GM19397 (cell line): ENCODE results near the gene SERPINA1.
"Not testable (repeated sequence)": the region's sequence is repeated elsewhere in the genome, so short reads cannot be mapped to it uniquely, and the experiment has no call there.

ENCODE experiments used
- ATAC-seq: cut with Tn5 transposase; IDR thresholded peaks from one replicate; pipeline ENCODE4 v1.9.1; 2021; ENCODE audit warnings: mild to moderate bottlenecking, moderate library complexity; ENCODE audit not compliant: unreplicated experiment

SERPINA1 gene

DNA sequence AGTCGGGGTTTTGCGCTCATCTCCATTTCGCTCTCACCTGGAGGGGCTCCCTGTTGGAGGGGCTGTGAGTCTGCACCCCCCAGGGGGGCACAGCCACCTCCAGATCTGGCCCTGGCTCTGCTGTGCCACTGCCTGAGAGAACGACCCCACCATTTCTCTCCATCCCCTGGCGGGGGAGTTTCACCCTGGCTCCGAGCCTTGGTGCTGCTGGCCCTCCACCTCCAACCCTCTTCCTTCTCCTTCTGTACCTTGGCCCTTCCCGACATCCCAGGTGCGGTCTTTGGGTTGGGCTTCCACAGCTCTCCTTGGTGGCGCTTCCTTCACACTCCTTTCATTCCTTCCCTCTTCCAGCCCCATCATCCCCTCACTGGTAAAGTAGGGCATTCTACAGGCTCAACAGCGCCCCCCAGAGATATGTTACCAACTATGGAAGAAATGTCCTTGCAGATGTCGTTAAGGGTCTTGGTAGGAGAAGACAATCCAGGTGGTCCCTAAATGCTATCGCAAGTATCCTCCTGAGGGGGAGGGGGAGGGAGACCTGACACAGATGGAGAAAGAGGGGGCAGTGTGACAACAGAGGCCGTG is 16.3 kb downstream of the SERPINA1 start:
- no peak for ATAC-seq

DNA sequence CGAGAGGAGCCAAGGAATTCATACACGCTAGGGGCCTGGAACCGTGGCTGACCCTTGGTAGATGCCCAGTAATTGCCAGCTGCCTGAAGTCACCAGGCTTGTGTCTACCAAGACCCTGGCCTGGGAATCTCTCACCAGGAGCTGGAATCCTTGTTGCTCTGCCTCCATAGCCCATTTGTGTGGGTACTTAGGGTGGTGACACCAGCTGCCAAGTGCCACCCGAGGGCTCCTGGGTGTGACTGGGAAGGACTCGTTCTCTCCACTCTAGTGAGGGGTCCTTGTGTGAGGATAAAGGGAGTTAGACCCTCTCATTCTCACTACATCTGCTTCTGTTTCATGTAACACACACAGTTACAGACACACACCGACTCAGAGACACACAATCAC is 17.9 kb downstream of the SERPINA1 start:
- ATAC-seq, result no peak

DNA sequence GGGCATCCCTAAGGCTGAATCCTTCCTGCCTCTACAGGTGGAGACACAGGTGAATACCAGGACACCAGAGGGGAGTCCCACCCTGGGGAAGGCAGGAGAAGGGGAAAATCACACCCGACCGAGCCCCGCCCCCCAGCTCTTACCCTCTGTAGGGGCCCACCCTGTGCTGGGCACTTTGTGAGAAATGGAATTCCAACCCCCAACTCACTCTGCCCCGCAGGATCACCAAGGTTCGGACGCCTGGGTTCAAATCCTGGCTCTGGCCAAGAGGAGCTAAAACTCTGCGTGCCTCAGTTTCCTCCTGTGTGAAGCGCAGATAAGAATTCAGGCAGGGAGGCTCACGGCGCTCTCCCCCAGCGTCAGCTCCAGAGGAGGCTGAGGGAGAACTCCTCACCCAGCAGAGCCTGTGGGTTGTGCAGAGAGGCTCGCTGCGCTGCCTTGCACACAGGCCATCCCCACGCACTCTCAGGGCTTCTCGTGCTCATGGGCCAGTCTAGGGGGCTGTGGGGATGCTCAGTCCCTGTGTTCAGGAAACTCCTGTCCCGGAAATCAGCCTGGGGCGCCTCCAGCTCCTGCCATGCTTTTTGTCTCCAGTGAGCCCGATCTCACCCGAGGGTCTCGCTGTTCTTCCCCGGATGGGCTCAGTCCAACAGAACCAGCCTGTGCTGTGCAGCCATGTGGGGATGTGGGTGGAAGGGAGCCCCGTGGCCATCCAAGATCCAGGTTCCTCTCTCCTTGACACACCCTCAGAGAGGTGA is 18.5 kb downstream of the SERPINA1 start:
- not testable (repeated sequence) for ATAC-seq

DNA sequence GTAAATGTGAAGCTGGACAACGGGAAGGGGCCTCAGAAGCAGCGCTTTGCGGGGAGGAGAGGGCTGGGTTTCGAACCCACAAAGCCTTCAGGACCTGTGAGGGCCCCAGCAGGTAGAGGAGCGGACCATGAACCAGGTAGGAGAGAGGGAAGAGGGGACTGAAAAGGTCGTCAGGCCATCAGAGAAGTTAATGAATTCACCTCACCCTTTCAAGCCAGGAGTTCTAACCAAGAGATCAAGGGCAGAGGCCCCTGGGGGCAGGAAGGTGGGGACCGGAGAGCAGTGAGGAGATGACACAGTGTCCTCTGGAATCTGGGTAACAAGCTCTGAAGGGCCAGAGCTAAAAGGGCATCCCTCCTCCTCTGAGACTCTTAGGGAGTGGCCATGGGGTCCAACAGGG is 19.4 kb downstream of the SERPINA1 start:
- ATAC-seq, result no peak

DNA sequence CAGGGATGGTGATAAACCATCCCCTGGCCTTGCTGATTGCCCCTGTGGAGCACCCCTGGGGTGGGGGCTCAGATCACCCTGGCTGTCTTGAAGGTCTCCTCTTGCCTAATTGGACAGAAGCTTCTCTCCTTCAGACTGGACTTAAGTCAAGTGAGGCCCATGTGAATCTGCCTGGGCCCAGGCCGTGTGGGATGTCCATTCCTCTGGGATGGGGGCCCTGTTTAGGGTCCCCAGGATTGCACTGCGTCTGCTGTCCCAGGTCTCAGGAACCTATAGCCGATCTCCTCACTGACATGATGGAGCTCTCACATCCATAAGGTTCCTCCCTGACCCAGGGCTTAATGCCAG is 20.2 kb downstream of the SERPINA1 start:
- ATAC-seq, result no peak

DNA sequence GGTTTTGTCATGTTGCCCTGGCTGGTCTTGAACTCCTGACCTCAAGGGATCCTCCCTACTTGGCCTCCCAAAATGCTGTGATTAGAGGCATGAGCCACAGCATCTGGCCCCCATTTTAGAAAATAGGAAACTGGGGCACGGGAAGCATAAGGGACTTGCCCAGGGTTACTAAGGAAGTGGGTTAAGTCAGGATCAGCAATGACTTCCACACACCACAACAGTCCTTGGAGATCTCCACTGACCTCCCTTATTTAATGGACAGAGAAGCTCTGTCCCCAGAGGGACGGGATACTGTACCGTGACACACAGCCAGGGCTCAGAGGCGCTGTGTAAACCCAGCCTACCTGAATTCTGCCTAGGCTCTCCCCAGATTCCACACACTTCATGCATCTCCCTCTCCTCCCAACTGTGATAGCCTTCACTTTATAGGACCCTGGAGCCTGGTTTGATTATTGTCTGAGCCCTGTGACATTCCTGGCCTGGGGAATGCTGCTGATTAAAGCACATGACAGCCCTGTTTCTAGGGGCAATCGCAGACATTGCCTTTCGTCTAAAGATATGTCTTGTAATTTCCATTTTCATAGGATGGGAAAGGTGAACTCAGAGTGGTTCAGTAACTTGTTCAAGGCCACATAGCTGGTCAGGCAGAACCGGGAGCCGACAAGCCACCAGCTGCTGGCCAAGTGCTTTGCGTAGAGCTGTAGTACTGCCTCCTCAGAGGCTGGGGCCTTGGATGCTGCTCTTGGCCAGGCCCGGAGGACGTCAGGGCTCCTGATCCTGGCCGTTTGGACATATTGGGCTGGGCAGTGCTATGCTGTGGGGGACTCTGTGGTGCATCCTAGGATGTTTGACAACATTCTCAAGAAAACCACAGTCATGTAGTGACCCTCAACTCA is 20.8 kb downstream of the SERPINA1 start:
- no peak for ATAC-seq

DNA sequence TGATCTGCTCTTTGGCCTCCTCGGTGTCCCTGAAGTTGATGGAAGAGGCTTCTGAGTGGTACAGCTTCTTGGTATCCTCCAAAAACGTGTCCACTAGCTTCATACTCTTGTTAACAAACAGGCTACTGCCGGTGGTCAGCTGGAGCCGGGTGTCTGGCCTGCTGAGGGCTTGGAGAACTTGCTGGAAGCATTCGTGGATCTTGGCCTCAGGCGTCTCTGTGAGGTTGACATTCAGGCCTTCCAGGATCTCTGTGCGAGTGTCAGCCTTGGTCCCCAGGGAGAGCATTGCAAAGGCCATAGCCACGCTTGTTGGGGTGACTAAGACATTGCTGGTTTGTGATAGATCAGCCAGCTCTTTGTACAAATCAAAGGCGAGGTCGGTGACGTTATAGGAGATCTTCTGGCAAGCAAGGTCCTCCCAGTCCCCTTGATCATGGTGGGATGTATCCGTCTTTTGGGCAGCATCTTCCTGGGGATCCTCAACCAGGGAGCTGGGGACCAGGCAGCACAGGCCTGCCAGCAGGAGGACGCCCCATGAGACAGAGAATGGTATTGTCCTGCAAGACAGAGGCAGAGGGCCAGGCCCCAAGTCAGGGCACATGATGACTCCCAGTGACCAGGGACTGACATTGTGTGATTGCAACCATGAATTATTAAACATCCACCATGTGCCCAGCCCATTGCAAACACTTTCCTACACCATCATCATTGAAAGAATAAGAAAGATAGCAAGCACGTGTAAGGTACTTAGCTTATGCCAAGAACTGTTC is 22.1 kb downstream of the SERPINA1 start, which contains the start of gene SERPINA2:
Gene SERPINA2, minus strand, starts transcription at position 553 of the 770 bp plus-strand sequence.
- ATAC-seq, result no peak

DNA sequence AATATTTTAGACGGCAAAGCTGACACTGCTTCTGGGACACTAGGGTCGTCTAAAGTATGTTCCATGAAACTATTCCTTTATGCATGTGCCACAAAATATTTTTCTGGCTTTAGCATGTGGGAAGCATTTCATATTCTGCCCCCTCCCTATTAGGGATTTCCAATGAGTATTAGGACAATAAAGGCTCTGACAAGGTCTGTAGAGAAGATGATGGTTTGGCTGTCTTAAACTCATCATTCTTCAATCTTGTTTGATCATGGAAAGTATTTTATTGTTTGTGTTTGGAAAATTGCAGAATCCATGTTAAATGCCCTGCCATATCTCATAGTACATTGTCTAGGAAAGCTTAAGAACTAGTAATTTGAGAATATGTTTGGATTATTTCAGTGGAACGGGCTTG is 22.8 kb downstream of the SERPINA1 start:
- ATAC-seq, result no peak

DNA sequence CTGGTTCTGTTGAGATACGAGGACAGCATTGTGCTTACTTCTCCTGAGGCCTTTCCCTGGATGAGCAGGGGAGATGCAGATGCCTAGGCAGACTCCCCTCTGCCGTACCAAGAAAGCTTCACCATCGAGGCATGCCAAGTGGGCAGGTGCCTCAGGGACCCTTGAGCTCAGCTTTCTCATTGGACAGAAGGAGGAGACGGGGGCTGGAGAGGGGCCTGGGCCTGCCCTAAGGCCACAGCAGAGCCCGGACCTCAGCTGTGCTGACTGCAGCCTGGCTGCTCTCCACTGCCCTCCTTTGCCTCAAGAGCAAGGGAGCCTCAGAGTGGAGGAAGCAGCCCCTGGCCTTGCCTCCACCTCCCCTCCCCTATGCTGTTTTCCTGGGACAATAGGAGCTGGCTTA is 23.4 kb downstream of the SERPINA1 start:
- ATAC-seq, result no peak

DNA sequence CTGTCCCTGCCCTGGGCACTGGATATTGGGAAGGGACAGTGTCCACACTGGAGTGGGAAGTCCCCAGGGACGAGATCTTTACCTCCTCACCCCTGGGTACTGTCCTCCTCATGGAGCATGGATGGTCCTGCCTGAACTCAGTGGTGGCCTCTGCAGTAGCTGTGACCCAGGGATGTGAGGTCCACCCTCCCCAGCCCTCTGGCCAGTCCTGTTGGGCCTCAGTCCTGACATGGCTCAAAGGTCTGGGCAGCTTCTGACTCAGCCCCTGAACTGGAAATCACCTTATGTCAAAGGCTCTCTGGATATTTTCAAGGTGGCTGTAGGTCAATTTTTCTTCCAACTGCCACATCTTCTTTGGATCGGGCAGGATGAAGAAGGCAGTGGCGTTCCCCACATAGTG is 24.4 kb downstream of the SERPINA1 start:
- ATAC-seq, result no peak

DNA sequence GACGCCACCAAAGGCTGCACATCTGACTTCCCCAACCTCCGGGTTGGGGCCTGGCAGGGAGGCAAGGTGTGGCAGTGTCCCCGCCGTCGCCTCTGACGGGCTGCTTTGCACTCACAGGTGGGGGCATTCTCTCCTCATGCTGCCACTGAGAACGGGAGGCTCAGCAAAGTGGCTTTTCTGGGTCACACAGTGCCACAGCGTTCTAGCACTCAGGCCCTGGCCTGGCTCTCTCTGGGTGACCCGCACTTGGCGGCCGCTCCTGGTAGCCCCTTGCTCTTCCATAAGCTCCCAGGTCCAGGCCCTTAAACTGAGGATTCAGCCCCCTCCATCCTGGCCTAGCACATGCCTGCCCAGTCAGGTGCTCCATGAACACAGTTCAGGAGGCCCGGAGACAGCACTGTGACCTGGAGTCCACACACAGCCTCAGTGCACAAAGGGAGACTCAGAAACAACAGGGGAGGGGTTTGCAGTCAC is 25.2 kb downstream of the SERPINA1 start:
- no peak for ATAC-seq

DNA sequence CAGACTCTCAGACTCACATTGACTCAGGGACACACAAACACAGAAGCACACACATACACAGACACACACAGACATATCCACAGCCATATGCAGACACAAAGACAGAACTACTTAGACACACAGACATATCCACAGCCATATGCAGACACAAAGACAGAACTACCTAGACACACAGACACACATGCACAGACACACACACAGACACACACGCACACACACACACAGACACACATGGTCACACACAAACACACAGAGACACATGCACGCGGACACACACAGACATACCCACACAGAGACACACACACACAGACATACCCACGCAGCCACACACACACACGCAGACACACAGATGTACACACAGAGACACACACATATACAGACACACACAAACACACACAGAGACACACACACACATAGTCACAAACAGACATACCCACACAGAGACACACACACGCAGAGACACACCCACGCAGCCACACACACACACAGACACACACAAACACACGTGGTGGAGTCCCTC is 25.7 kb downstream of the SERPINA1 start:
- no peak for ATAC-seq

DNA sequence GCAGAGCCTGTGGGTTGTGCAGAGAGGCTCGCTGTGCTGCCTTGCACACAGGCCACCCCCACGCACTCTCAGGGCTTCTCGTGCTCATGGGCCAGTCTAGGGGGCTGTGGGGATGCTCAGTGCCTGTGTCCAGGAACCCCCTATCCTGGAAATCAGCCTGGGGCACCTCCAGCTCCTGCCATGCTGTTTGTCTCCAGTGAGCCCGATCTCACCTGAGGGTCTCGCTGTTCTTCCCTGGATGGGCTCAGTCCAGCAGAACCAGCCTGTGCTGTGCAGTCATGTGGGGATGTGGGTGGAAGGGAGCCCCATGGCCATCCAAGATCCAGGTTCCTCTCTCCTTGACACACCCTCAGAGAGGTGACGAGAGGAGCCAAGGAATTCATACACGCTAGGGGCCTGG is 26.7 kb downstream of the SERPINA1 start:
- no peak for ATAC-seq

DNA sequence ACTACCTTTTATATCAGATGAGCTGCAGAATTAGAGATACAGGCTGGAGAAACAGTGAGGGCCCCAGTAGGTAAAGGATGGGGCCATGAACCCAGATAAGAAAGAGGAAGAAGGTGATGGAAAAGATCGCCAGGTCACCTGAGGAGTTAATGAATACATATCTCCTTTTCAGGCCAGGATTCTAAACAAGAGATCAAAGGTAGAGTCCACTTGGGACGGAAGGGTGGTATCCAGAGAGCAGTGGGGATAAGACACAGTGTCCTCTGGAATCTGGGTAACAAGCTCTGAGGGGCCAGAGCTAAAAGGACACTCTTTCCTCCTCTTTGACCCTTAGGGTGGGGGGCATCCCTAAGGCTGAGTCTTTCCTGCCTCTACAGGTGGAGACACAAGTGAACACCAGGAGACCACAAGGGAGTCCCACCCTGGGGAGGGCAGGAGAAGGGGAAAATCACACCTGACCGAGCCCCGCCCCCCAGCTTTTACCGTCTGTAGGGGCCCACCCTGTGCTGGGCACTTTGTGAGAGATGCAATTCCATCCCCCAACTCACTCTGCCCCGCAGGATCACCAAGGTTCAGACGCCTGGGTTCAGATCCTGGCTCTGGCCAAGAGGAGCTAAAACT is 27.3 kb downstream of the SERPINA1 start:
- no peak for ATAC-seq

DNA sequence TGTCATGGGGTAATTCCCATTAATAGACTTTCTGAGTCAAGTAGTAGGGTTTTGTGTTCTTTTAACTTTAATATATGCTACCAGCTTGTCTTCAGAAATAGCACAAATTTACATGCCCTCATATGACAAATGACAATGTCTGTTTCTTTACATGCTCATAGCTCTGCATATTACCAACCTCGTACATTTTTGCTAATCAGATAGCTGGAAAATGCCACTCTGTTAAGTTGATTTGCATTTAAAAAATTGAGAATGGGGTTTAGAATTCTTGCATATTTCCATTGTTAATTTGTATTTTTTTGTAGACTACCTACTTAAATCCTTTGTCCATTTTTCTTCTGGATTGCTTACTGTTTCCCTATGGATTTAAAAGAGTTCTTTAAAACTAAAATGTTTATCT is 31.2 kb downstream of the SERPINA1 start:
- no peak for ATAC-seq

DNA sequence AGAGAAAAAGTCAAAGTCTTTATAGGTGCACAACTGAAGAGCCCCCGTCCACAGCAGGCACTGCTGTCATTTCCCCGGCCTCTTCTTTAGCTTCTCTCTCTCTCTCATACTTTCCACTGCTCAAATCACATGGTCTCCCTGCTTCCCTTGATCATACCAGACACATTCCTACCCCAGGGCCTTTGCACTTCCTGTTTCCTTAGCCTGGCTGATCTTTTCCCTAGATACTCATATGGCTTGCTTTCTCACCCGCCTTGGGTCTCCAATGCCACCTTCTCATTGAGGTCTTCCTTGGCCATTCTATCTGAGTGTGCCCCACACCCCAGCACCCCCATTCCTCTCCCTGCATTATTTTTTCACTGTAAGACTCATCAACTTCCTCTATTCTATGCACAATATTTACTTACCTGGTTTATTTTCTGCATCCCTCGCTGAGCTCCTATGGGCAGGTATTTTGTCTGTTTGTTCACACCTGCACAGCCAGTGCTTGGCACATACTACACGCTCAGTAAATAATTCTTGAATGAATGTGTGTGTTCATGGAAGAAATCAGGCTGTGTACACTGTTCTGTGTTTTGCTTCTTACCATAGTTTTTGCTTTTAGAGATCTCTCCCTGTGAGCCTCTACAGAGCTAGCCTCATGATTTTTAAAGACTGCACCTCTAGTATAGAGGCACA is 31.9 kb downstream of the SERPINA1 start:
- no peak for ATAC-seq

DNA sequence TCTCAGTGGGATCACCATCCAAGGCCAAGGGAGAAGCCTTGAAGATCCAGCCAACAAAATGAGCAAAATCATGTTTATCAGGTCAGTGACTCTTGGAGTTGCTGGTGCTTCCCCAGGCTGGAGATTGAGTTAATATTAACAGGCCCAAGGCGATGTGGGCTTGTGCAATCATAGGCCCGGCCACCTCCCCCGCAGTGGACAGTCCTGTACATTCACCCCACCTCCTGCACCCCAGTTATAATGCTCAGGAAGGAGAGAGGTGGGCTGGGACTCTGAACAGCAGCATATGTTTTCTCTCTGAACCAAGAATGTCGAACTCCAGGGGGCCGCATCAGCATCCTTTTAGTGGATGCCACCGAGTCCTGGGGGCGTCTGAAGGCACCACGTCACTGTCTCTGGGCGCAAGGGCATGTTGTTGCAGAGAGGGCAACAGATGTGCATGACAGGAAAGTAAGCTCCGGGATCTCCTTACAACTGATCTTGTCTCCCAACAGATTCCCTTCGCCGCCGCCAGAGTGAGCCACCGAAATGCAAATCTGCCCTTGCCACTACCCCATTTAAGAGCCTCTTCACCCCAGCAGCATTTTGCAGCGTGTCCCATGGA is 33.1 kb downstream of the SERPINA1 start:
- ATAC-seq, result no peak

DNA sequence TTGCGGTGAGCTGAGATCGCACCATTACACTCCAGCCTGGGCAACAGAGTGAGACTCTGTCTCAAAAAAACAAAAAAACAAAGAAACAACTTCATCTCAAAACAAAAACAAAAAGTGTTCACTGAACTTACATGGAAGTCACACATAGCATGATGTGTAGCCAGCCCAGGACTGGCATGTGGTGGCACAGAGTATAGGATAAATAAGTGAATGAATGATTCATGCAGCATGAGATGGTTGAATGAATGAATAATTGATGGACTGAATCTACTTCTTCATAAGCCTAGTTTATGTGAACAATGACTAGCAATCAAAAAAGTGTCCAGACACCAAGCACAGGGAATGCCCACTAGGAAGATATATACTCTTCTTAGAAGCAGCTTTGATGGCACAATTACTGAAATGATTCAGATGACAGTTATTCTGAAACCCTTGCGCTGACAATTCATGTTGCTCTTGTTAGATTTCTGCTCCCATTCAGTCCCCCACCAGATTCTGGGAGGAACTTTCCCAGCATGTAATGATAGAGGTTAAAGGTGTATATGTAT is 33.7 kb downstream of the SERPINA1 start:
- no peak for ATAC-seq

DNA sequence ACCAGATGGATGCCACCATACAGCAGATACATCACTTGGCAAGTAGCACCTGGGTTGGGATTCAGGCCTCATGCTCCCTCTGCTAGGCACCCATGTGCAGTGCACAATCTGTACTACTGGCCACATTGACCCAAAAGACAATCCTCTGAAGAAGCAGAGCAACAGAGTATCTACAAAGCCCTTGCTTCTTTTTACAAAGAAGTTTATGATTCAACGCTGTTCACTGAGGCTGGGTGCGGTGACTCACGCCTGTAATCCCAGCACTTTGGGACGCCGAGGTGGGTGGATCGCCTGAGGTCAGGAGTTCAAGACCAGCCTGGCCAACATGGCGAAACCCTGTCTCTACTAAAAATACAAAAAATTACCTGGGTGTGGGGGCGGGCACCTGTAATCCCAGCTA is 34.2 kb downstream of the SERPINA1 start:
- ATAC-seq, result not testable (repeated sequence)
